NCI-H1436 (cell line): ENCODE measurements around the gene SELENOF.
"Not testable (repeated sequence)": the region's sequence is repeated elsewhere in the genome, so short reads cannot be mapped to it uniquely, and the experiment has no call there.

Experiments
- DNase-seq: peaks from one replicate; lab custom pipeline; 2025; lab: John Stamatoyannopoulos, UW

SELENOF gene

GRCh38 chr1:86858524-86859261 is 55.2 kb downstream of the SELENOF start:
- DNase-seq: no peak

- no peak for DNase-seq
These were observed 57.7 kb downstream of the SELENOF start for GRCh38 chr1:86856196-86856595.

GRCh38 chr1:86854352-86854751 is 59.6 kb downstream of the SELENOF start:
- no peak for DNase-seq

- no peak for DNase-seq
These were observed 61.0 kb downstream of the SELENOF start for GRCh38 chr1:86852782-86853408.

GRCh38 chr1:86852289-86852688 is 61.6 kb downstream of the SELENOF start:
- no peak for DNase-seq

- DNase-seq: no peak
These were observed 64.2 kb downstream of the SELENOF start for GRCh38 chr1:86849756-86850155.

- no peak for DNase-seq
These were observed 65.3 kb downstream of the SELENOF start for GRCh38 chr1:86848654-86849053.

GRCh38 chr1:86846164-86846647 is 67.7 kb downstream of the SELENOF start:
- DNase-seq: peak; percentile 30

GRCh38 chr1:86845514-86845913 is 68.4 kb downstream of the SELENOF start:
- DNase-seq: no peak

GRCh38 chr1:86841116-86841515 is 72.8 kb downstream of the SELENOF start:
- no peak for DNase-seq

GRCh38 chr1:86833461-86834215 is 80.3 kb downstream of the SELENOF start:
- peak; percentile 75 for DNase-seq

- DNase-seq: no peak
These were observed 81.5 kb downstream of the SELENOF start for GRCh38 chr1:86832433-86832832.

GRCh38 chr1:86829321-86829720 is 84.6 kb downstream of the SELENOF start:
- DNase-seq: no peak

- DNase-seq: no peak
These were observed 85.9 kb downstream of the SELENOF start for GRCh38 chr1:86828024-86828423.

GRCh38 chr1:86826856-86827255 is 87.1 kb downstream of the SELENOF start:
- DNase-seq: no peak

GRCh38 chr1:86825319-86825718 is 88.6 kb downstream of the SELENOF start:
- no peak for DNase-seq

- no peak for DNase-seq
These were observed 90.0 kb downstream of the SELENOF start for GRCh38 chr1:86823821-86824500.

GRCh38 chr1:86823386-86823785 is 90.5 kb downstream of the SELENOF start:
- DNase-seq: no peak

- DNase-seq: no peak
These were observed 91.5 kb downstream of the SELENOF start for GRCh38 chr1:86822459-86822858.

- no peak for DNase-seq
These were observed 92.0 kb downstream of the SELENOF start for GRCh38 chr1:86821956-86822355.

- not testable (repeated sequence) for DNase-seq
These were observed 94.0 kb downstream of the SELENOF start for GRCh38 chr1:86819970-86820369.

GRCh38 chr1:86817246-86817826 is 96.6 kb downstream of the SELENOF start:
- DNase-seq: not testable (repeated sequence)
